Measurements from ENCODE around the gene SNTA1. TPM values are rescaled to one million over a fixed set of nuclear protein-coding genes. Genes with fewer than 3 reads are reported as not detected.
A peak's percentile ranks its signal among the peaks of the same experiment; 100 is the strongest.

The SNTA1 gene
- total and polyA plus RNA-seq, 9 of the 15 experiments (the other 6 are each of a cell fraction or from before 2014, with no cell fraction given): 1.2 to 40.8 (median 20.3) TPM

DNA sequence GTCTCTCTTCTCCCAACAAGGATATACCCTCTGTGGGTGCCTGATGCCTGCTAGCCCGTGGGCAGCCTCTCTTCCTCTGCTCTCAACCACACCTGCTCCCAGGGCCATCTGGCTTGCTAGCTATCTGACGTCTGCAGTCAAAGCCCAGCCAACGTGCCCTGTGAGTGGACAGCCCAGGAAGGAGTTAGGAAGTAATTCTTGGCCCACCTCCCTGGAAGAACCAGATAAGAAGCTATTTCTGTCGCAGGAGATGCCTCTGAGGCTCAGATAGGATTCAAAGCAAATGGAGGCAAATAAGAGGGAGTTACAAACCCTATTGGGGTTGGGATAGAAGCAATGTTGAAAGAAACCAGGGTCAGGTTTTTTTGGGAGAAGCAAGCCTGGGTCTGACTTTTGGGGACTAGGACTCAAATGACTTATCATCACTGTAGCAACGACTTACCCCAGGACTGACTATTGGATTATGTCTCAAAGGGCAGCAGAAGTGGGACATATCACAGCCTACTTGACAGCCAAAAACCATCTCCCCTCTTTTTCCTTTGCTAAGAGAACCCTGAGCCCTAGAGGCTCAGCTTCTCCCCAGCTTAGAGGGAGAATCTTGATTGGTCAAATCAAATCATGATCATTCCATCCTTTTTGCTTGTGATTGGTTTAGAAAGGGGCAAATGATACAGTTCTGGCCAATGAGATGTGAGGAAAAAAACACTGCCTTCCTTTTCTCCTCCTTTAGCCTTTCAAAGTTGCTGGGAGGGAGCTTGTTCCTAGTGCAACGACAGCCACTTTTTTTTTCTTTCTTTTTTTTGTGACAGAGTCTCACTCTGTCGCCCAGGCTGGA is 24.2 kb downstream of the SNTA1 start (continued):
- TF ChIP-seq E2F1 (CRISPR knock-in tag; IDR thresholded peaks at IDR 0.05): no peak
- TF ChIP-seq SIN3B (IDR thresholded peaks at IDR 0.05; ENCODE audit: low read depth): no peak
- 0 out of 2 replicates have a peak, but pooled peaks have one; percentile 39 for TF ChIP-seq ZNF644 (tag; IDR thresholded peaks at IDR 0.05; ENCODE audit: low read depth)
- TF ChIP-seq TOE1 (IDR thresholded peaks at IDR 0.05; ENCODE audit: borderline replicate concordance): no peak
- no peak for TF ChIP-seq TOE1 (CRISPR knock-in tag; IDR thresholded peaks at IDR 0.05; ENCODE audit: borderline replicate concordance, low read depth)
- TF ChIP-seq ZNF23 (CRISPR knock-in tag; IDR thresholded peaks at IDR 0.05): no peak
- no peak for TF ChIP-seq KAT7 (CRISPR knock-in tag; IDR thresholded peaks at IDR 0.05; ENCODE audit: borderline replicate concordance)
- peak; percentile 94 for TF ChIP-seq TAL1 (IDR thresholded peaks at IDR 0.05)
- peak; percentile 70 for TF ChIP-seq MAX (CRISPR knock-in tag; IDR thresholded peaks at IDR 0.05)
- no peak for TF ChIP-seq XRCC5 (IDR thresholded peaks at IDR 0.05; ENCODE audit: low read depth, low read length)
- peak; percentile 91 for TF ChIP-seq SMARCA4 (IDR thresholded peaks at IDR 0.05)
- TF ChIP-seq RCOR1 (IDR thresholded peaks at IDR 0.05; ENCODE audit: borderline replicate concordance in 1 of 2, low read depth in 2 of 2, low read length in 2 of 2): peak; percentile 16 to 91; a peak in 2 of 4 replicates
- TF ChIP-seq, protein P1, sequence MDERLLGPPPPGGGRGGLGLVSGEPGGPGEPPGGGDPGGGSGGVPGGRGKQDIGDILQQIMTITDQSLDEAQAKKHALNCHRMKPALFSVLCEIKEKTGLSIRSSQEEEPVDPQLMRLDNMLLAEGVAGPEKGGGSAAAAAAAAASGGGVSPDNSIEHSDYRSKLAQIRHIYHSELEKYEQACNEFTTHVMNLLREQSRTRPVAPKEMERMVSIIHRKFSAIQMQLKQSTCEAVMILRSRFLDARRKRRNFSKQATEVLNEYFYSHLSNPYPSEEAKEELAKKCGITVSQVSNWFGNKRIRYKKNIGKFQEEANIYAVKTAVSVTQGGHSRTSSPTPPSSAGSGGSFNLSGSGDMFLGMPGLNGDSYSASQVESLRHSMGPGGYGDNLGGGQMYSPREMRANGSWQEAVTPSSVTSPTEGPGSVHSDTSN (CRISPR knock-in tag; IDR thresholded peaks at IDR 0.05; ENCODE audit: low read depth): no peak
- TF ChIP-seq, protein P1 (tag; conservative IDR thresholded peaks at IDR 0.05; ENCODE audit: low read depth): no peak
- TF ChIP-seq L3MBTL2 (IDR thresholded peaks at IDR 0.05): peak; percentile 65
- peak in 1 of 2 experiments; percentile 90; a peak in 2 of 4 replicates for TF ChIP-seq HDAC1 (IDR thresholded peaks at IDR 0.05)
- TF ChIP-seq ILK (tag; IDR thresholded peaks at IDR 0.05; ENCODE audit: borderline replicate concordance, low read depth): no peak
- TF ChIP-seq, protein P2, sequence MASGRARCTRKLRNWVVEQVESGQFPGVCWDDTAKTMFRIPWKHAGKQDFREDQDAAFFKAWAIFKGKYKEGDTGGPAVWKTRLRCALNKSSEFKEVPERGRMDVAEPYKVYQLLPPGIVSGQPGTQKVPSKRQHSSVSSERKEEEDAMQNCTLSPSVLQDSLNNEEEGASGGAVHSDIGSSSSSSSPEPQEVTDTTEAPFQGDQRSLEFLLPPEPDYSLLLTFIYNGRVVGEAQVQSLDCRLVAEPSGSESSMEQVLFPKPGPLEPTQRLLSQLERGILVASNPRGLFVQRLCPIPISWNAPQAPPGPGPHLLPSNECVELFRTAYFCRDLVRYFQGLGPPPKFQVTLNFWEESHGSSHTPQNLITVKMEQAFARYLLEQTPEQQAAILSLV (tag; IDR thresholded peaks at IDR 0.05): 0 out of 2 replicates have a peak, but pooled peaks have one; percentile 22
- no peak; the same call in 1 of the 2 replicates for TF ChIP-seq POLR2A (conservative IDR thresholded peaks at IDR 0.05)
- TF ChIP-seq C11orf30 (IDR thresholded peaks at IDR 0.05; ENCODE audit: low read depth): no peak
- TF ChIP-seq PYGO2 (tag; IDR thresholded peaks at IDR 0.05): 0 out of 2 replicates have a peak, but pooled peaks have one; percentile 32
- no peak for TF ChIP-seq HEY1 (CRISPR knock-in tag; IDR thresholded peaks at IDR 0.05; ENCODE audit: borderline replicate concordance)
